ENCODE measurements around the gene OR52M1. TPM values are rescaled to one million over a fixed set of nuclear protein-coding genes. Genes with fewer than 3 reads are reported as not detected.

Gene OR52M1
- total RNA-seq, 1 experiment from 2014 or later: not detected

- Histone ChIP-seq H3K4me2 (no peak within 1 kb of the TSS), H3F3A (ENCODE audit: insufficient read depth, low read depth) (no peaks in the 10 kb centered on the region), H3K79me2 (ENCODE audit: low read depth) (no peaks in the 10 kb centered on the region), H2AFZ (no peak within 1 kb of the TSS), H3K4me1 (replicated peaks; ENCODE audit: insufficient read depth) (no peaks in the 10 kb centered on the region), H3K27me3 (ENCODE audit: insufficient read depth, low read depth) (0 out of 2 replicates have a peak, but pooled peaks cover 4% of the 10 kb centered on the region), H3K36me3 (ENCODE audit: low read depth) (no peaks in the 10 kb centered on the region), H3K4me3 (no peak within 1 kb of the TSS), H3K9me3 (ENCODE audit: insufficient read depth, low read depth) (no peaks in the 10 kb centered on the region), H3K9me2 (ENCODE audit: insufficient read depth) (no peaks in the 10 kb centered on the region), H3K27ac (no peak within 1 kb of the TSS), H4K20me1 (ENCODE audit: insufficient read depth) (no peaks in the 10 kb centered on the region)
- DNase-seq: no peak
- TF ChIP-seq EZH2 (IDR thresholded peaks at IDR 0.05; ENCODE audit: low read depth) (no peak), CTCF (conservative IDR thresholded peaks at IDR 0.05) (no peak)
- BruUV-seq (replicated peaks): no TSS peak
- intact Hi-C loops (cut with micrococcal nuclease; ENCODE audit: unreplicated experiment): no loop called here
- ChIA-PET POLR2A (ENCODE audit: unreplicated experiment) (no interaction called here), CTCF (no interaction called here)
Measured at GRCh38 chr11:4593739-4594138, 48.7 kb downstream of the OR52M1 start, which contains the start of gene OR52I1. Gene OR52I1 (plus strand): TSS chr11:4594039. CDS start chr11:4594039, 0 bp downstream.

Other genes with a start within 250 kb of the OR52M1 start
- not detected in 2 replicates for gene OR52B4, start 176.8 kb upstream of the OR52M1 start, total RNA-seq (2021)
- gene TRIM21, start 151.5 kb upstream of the OR52M1 start, total RNA-seq (2021): 6.5 and 7.7 TPM in 2 replicates
- gene OR52K2, start 95.9 kb upstream of the OR52M1 start, total RNA-seq (2021): not detected in 2 replicates
- gene OR52K1, start 62.5 kb upstream of the OR52M1 start, total RNA-seq (2021): not detected in 2 replicates
- gene OR52I2, start 36.6 kb downstream of the OR52M1 start, total RNA-seq (2021): not detected in 2 replicates
- gene OR52I1, start 48.8 kb downstream of the OR52M1 start, total RNA-seq (2021): 0.15 TPM in 1 of 2 replicates, not detected in the other
- gene TRIM68, start 63.0 kb downstream of the OR52M1 start, total RNA-seq (2021): 4.6 and 6.5 TPM in 2 replicates
- not detected in 2 replicates for gene OR51D1, start 92.3 kb downstream of the OR52M1 start, total RNA-seq (2021)
- gene OR51E1, start 98.8 kb downstream of the OR52M1 start, total RNA-seq (2021): not detected in 2 replicates
- gene OR51E2, start 152.7 kb downstream of the OR52M1 start, total RNA-seq (2021): not detected in 2 replicates
- gene MMP26, start 159.6 kb downstream of the OR52M1 start, total RNA-seq (2021): not detected in 2 replicates
- not detected in 2 replicates for gene OR51F1, start 224.7 kb downstream of the OR52M1 start, total RNA-seq (2021)

All from PC-9 (cell line).